8988T (cell line): ENCODE measurements around the gene GLIS1.

ENCODE experiments used
- DNase-seq: peaks from one replicate; pipeline ENCODE4 v3.0.0; 2011

GLIS1 gene

GRCh38 chr1:53517821-53518352, 221.1 kb downstream of the GLIS1 start:
- no peak for DNase-seq

- DNase-seq: no peak
Observed at GRCh38 chr1:53517109-53517508, 221.9 kb downstream of the GLIS1 start.

GRCh38 chr1:53516181-53516580, 222.8 kb downstream of the GLIS1 start:
- DNase-seq: no peak

GRCh38 chr1:53514436-53514835, 224.5 kb downstream of the GLIS1 start:
- no peak for DNase-seq

- DNase-seq: no peak
Observed at GRCh38 chr1:53513846-53514245, 225.1 kb downstream of the GLIS1 start.

GRCh38 chr1:53512807-53513755, 225.9 kb downstream of the GLIS1 start:
- DNase-seq: no peak

GRCh38 chr1:53511933-53512806, 226.8 kb downstream of the GLIS1 start:
- no peak for DNase-seq

GRCh38 chr1:53511323-53511932, 227.5 kb downstream of the GLIS1 start:
- no peak for DNase-seq

- no peak for DNase-seq
Observed at GRCh38 chr1:53510215-53510614, 228.7 kb downstream of the GLIS1 start.

GRCh38 chr1:53509775-53510174, 229.2 kb downstream of the GLIS1 start:
- no peak for DNase-seq

GRCh38 chr1:53508991-53509666, 229.8 kb downstream of the GLIS1 start:
- DNase-seq: no peak

GRCh38 chr1:53508056-53508990, 230.6 kb downstream of the GLIS1 start:
- no peak for DNase-seq

- no peak for DNase-seq
Observed at GRCh38 chr1:53507116-53507820, 231.7 kb downstream of the GLIS1 start.

- DNase-seq: no peak
Observed at GRCh38 chr1:53506355-53507050, 232.5 kb downstream of the GLIS1 start.

GRCh38 chr1:53505891-53506290, 233.1 kb downstream of the GLIS1 start:
- DNase-seq: no peak

GRCh38 chr1:53505401-53505800, 233.6 kb downstream of the GLIS1 start:
- no peak for DNase-seq

GRCh38 chr1:53504901-53505300, 234.1 kb downstream of the GLIS1 start:
- no peak for DNase-seq

GRCh38 chr1:53503433-53504217, 235.3 kb downstream of the GLIS1 start:
- no peak for DNase-seq
